ENCODE results near the gene PRELID2.

Gene PRELID2

DNA sequence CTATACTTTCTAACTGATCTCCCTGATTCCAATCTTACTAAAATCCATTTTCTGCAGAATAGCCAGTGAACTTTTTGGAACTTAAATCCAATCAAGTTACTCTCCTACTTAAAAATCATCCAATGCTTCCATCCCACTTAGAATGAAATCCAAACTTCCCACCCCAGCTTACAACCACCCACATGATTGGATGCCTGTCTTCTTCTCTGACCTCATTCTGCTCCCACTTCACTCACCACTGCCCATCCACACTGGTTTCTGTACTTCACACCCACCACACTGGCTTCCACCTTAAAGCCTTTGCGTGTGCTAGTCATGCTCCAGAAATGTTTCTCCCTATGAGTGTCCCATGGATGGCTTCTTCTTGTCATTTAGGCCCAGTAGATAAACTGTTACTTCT is 119.7 kb downstream of the PRELID2 start:
- no peak overlapping the region for H3K27ac ChIP-seq
- no peak for TF ChIP-seq ZFX (IDR thresholded peaks at IDR 0.05)
- TF ChIP-seq, protein P1, sequence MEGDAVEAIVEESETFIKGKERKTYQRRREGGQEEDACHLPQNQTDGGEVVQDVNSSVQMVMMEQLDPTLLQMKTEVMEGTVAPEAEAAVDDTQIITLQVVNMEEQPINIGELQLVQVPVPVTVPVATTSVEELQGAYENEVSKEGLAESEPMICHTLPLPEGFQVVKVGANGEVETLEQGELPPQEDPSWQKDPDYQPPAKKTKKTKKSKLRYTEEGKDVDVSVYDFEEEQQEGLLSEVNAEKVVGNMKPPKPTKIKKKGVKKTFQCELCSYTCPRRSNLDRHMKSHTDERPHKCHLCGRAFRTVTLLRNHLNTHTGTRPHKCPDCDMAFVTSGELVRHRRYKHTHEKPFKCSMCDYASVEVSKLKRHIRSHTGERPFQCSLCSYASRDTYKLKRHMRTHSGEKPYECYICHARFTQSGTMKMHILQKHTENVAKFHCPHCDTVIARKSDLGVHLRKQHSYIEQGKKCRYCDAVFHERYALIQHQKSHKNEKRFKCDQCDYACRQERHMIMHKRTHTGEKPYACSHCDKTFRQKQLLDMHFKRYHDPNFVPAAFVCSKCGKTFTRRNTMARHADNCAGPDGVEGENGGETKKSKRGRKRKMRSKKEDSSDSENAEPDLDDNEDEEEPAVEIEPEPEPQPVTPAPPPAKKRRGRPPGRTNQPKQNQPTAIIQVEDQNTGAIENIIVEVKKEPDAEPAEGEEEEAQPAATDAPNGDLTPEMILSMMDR (conservative IDR thresholded peaks at IDR 0.05) = no peak

DNA sequence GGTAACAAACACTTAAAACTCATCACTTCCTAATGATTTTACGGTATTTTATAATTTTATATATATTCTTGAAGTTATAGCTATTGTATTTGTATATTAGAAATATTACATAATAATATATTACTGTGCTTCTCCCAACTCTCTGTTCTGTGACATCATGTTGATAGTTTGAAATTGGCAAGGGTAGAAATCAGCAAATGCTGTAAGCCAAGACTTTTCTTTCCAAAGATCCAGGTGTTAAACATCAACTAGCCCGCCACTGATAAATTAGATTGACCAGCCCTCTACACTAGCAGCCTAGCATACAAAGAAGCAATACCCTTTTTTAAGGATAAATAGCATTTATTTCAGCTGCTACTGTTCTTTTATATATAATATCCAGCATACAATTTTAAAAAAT is 122.9 kb downstream of the PRELID2 start:
- H3K27ac ChIP-seq = no peak overlapping the region
- TF ChIP-seq, protein P1 (conservative IDR thresholded peaks at IDR 0.05) = no peak
- no peak for TF ChIP-seq ZFX (IDR thresholded peaks at IDR 0.05)

DNA sequence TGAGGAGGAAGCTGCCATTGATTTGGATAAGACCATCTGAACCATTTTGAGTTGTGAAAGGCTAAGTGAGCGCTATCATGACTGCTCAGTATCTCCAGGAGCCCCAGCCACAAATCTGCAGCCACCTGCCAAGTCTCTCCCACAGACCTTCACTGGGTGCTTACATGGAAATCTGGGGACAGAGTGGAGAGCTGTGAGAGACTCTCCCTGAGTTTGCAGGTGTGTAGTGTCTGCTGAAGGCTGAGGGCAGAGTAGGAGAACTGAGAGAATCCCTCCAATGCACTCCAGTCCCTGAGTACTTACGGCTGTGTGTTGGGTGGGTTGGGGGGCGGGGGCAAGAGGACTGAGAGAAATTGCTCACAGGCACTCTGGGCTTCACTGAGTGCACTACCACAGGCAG is 123.7 kb downstream of the PRELID2 start:
- TF ChIP-seq, protein P1 (conservative IDR thresholded peaks at IDR 0.05) = no peak
- no peak for TF ChIP-seq ZFX (IDR thresholded peaks at IDR 0.05)
- no peak overlapping the region for H3K27ac ChIP-seq
